PFSK-1 (cell line): Measurements from ENCODE around the gene LENG9.

Experiments
- FOXP2 ChIP-seq: optimal IDR thresholded peaks from 2 replicates; pipeline ENCODE3; 2011; ENCODE audit warnings: borderline replicate concordance, control low read depth, inconsistent platforms; ENCODE audit not compliant: insufficient read depth; ENCODE audit errors: extremely low read length, extremely low read depth
- POLR2AphosphoS5 ChIP-seq: IDR thresholded peaks from 2 replicates; pipeline ENCODE4 v1.6.1; 2012; ENCODE audit warnings: low read depth, mild to moderate bottlenecking, control low read depth, low read length, moderate library complexity
- REST ChIP-seq, 2 experiments: IDR thresholded peaks; 2 replicates each; pipeline versions ENCODE4 v1.6.1 to v1.8.0; 2011 to 2012; ENCODE audit warnings: low read depth in 2 of 2, low read length in 2 of 2, control low read depth in 1 of 2, inconsistent platforms in 1 of 2, mild to moderate bottlenecking in 1 of 2, moderate library complexity in 1 of 2; ENCODE audit not compliant: insufficient read depth in 1 of 2
- SIN3A ChIP-seq: IDR thresholded peaks from 2 replicates; pipeline ENCODE4 v1.6.1; 2012; ENCODE audit warnings: mild to moderate bottlenecking, low read length, moderate library complexity, borderline replicate concordance; ENCODE audit not compliant: insufficient read depth
- TAF1 ChIP-seq: IDR thresholded peaks from 2 replicates; pipeline ENCODE4 v1.6.1; 2012; ENCODE audit warnings: low read length, control low read depth, borderline replicate concordance; ENCODE audit not compliant: insufficient read depth

Gene LENG9

DNA sequence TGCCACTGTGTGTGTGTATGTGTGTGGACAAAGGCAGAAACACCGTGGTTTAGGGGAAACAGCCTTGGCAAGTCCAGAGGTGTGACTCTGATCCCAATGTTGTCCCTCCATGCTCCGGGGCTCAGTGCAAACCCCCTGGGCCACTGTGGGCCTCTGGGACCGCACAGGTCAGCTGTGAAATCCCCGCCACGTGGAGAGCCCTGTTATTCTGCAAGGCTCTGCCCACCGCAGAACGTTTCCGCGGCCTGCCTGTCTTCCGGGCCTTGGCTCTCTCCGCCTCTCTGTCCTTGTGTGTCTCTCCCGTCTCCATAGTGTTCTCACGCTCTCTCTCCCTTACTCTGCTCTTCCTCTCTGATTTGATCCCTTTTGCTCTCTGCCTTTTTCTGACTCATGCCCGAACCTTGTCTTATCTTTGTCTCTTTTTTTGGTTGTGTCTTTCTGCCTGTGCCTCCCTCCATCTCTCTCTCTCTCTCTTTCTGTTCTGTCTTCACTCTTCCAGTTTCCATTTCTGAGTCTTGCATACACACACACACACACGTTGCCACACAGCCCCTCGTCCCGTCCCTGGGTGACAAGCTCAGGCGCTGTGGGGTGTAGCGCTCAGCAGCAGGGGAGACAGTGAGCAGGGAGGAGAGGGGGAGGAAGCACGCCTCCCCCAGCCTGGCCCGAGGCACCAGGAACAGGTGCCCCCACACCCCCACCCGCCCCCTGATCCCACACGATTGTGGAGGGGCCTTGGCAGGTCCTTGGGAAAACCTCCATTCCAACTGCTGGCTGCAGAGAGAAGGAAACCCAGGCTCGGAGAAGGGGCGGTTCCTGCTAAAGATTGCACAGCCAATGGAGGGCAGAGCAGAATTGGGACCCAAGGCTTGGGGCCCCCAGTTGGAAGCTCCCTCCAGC is 45.3 kb downstream of the LENG9 start:
- TF ChIP-seq FOXP2 (no peak), POLR2AphosphoS5 (no peak), TAF1 (no peak), SIN3A (no peak), REST (IDR thresholded peaks at IDR 0.05; ENCODE audit: insufficient read depth in 1 of 2, low read depth in 2 of 2, low read length in 2 of 2) (no peak)

GRCh38 chr19:54416695-54417491 is 46.7 kb downstream of the LENG9 start:
- no peak for TF ChIP-seq POLR2AphosphoS5
- TF ChIP-seq FOXP2, result no peak
- no peak for TF ChIP-seq REST (IDR thresholded peaks at IDR 0.05; ENCODE audit: insufficient read depth in 1 of 2, low read depth in 2 of 2, low read length in 2 of 2)
- TF ChIP-seq TAF1, result no peak
- TF ChIP-seq SIN3A, result no peak

DNA sequence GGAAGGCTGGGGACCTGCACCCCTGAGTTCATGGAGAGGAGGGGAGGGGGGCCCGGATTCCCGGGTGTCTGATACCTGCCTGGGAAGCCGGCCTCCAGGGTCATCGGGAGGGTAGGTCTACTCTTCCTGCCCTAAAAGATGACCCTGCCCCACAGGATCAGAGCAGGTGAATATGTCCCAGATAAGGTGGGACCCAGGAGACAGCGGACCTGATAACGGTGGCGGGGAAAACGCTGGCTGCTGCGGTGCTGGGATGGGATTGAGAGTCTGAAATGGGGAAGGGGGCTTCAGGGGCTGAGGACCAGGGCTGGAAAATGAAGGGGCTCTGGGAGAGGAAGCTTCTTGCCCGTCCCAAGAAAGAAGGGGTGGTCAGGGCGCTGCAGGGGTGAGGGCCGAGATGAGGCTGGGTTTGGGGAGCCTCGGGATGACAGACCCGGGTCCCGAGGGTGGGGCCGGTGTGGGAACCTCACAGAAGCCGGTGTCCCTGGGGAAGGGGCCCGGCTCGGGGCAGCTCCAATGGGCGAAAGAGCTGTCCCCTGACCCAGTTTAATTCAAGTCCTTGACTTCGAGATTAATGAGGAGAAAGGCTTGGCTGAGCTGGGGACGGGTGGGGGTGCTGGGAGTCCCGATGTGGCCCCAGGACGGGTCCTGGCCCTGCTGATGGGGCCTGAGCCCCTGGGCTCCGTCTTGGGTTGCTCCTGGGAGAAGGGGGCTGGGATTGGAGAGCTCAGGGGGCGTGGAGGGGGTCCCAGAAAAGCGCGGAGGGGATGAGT is 47.5 kb downstream of the LENG9 start:
- TF ChIP-seq SIN3A, result no peak
- no peak for TF ChIP-seq FOXP2
- no peak for TF ChIP-seq REST (IDR thresholded peaks at IDR 0.05; ENCODE audit: insufficient read depth in 1 of 2, low read depth in 2 of 2, low read length in 2 of 2)
- no peak for TF ChIP-seq TAF1
- no peak for TF ChIP-seq POLR2AphosphoS5

DNA sequence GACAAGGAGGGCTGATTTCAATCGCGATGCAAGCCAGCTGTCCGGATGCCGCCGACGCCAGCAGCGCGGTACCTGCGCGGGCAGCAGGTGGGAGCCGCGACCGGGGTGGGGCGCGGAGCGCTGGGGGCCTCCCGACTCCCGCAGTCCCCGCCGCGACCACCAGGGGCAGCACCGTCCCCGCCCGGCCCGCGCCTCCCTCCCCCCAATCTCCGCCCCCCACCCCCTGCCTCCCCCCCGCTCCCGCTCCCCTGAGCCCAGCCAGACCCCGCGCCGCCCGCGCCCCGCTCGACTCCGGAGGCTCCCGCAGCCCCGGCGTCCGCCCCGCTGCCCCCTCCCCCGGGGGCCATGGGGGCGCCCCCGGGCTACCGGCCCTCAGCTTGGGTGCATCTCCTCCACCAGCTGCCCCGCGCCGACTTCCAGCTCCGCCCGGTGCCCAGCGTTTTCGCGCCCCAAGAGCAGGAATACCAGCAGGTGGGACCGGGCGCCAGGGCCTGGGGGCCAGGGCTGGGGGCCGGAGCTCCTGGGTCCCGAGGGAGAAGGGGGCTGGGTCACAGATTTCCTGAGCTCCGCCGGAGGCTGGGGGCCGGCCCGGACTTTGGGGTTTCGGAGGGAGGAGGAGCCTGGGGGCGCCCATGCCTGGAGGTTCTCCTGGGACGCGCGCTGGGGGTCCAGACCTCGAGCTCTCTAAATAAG is 48.2 kb downstream of the LENG9 start, which contains the start of gene TTYH1:
Gene TTYH1 (plus strand): TSS at position 257 of the 693 bp plus-strand sequence. CDS start 89 bp downstream, at position 346.
- no peak for TF ChIP-seq FOXP2
- no peak for TF ChIP-seq POLR2AphosphoS5
- TF ChIP-seq TAF1, result no peak
- no peak for TF ChIP-seq SIN3A
- no peak for TF ChIP-seq REST (IDR thresholded peaks at IDR 0.05; ENCODE audit: insufficient read depth in 1 of 2, low read depth in 2 of 2, low read length in 2 of 2)
